SK-N-SH treated with all-trans-retinoic acid at 6 μM for 48 hours (cell line): ENCODE measurements around the gene TMEM170A.

ENCODE experiments used
- ATAC-seq: fragments of 200-7000 bp; cut with Tn5 transposase; 3 replicates; pipeline ENCODE4 v1.9.1; 2020; ENCODE audit warnings: mild to moderate bottlenecking, moderate library complexity
- ARNTL ChIP-seq: fragments of 450-650 bp; formaldehyde crosslinking; IDR thresholded peaks from 2 replicates; pipeline ENCODE4 v1.5.0; 2020; ENCODE audit warnings: low read depth, mild to moderate bottlenecking, moderate library complexity, borderline replicate concordance
- BACH2 ChIP-seq: fragments of 250-450 bp; sonication (Bioruptor Pico); IDR thresholded peaks from 2 replicates; pipeline ENCODE4 v1.9.0; 2021; ENCODE audit warnings: mild to moderate bottlenecking, borderline replicate concordance
- CSDC2 ChIP-seq: fragments of 250-450 bp; sonication (Bioruptor Pico); IDR thresholded peaks from 2 replicates; pipeline ENCODE4 v1.5.0; 2020; ENCODE audit warnings: mild to moderate bottlenecking, moderate library complexity
- ESRRG ChIP-seq: fragments of 250-450 bp; sonication (Bioruptor Pico); IDR thresholded peaks from 2 replicates; pipeline ENCODE4 v1.6.1; 2021; ENCODE audit warnings: mild to moderate bottlenecking
- GLIS3 ChIP-seq: fragments of 250-450 bp; sonication (Bioruptor Pico); IDR thresholded peaks from 2 replicates; pipeline ENCODE4 v1.5.0; 2020; ENCODE audit warnings: mild to moderate bottlenecking, moderate library complexity
- ISL1 ChIP-seq: fragments of 250-450 bp; sonication (Bioruptor Pico); IDR thresholded peaks from 2 replicates; pipeline ENCODE4 v2.1.2; 2022; ENCODE audit warnings: mild to moderate bottlenecking, moderate library complexity
- OSR1 ChIP-seq: fragments of 250-450 bp; sonication (Bioruptor Pico); IDR thresholded peaks from 2 replicates; pipeline ENCODE4 v1.8.0; 2022; ENCODE audit warnings: moderate library complexity, mild to moderate bottlenecking, inconsistent platforms
- PPARA ChIP-seq: fragments of 250-450 bp; sonication (Bioruptor Pico); IDR thresholded peaks from 2 replicates; pipeline ENCODE4 v1.5.0; 2020; ENCODE audit warnings: mild to moderate bottlenecking, borderline replicate concordance
- TOX ChIP-seq: fragments of 250-450 bp; sonication (Bioruptor Pico); IDR thresholded peaks from 2 replicates; pipeline ENCODE4 v1.8.0; 2021; ENCODE audit warnings: mild to moderate bottlenecking, moderate library complexity, borderline replicate concordance
- ZC3H10 ChIP-seq: fragments of 250-450 bp; sonication (Bioruptor Pico); IDR thresholded peaks from 2 replicates; pipeline ENCODE4 v1.5.1; 2021; ENCODE audit warnings: mild to moderate bottlenecking, moderate library complexity
- ZFP3 ChIP-seq: fragments of 250-450 bp; sonication (Bioruptor Pico); IDR thresholded peaks from 2 replicates; pipeline ENCODE4 v1.5.0; 2020; ENCODE audit warnings: mild to moderate bottlenecking, moderate library complexity
- ZNF565 ChIP-seq: fragments of 450-650 bp; formaldehyde crosslinking; conservative IDR thresholded peaks from 2 replicates; pipeline ENCODE4 v1.5.0; 2020; ENCODE audit warnings: low read depth, mild to moderate bottlenecking, moderate library complexity
- ZNF70 ChIP-seq: fragments of 450-650 bp; formaldehyde crosslinking; IDR thresholded peaks from 2 replicates; pipeline ENCODE4 v1.5.0; 2020; ENCODE audit warnings: mild to moderate bottlenecking, moderate library complexity
- ZNF8 ChIP-seq: fragments of 450-650 bp; formaldehyde crosslinking; IDR thresholded peaks from 2 replicates; pipeline ENCODE4 v1.5.0; 2020; ENCODE audit warnings: mild to moderate bottlenecking, moderate library complexity
- TF ChIP-seq, protein P1 (sequence below): fragments of 250-450 bp; sonication (Bioruptor Pico); IDR thresholded peaks from 2 replicates; pipeline ENCODE4 v1.8.0; 2021; ENCODE audit warnings: low read depth, mild to moderate bottlenecking, moderate library complexity, borderline replicate concordance
- TF ChIP-seq, protein P2 (sequence below): fragments of 250-450 bp; sonication (Bioruptor Pico); IDR thresholded peaks from 2 replicates; pipeline ENCODE4 v1.5.0; 2020; ENCODE audit warnings: mild to moderate bottlenecking, moderate library complexity
- TF ChIP-seq, protein P3 (sequence below): fragments of 250-450 bp; sonication (Bioruptor Pico); IDR thresholded peaks from 2 replicates; pipeline ENCODE4 v1.8.0; 2020; ENCODE audit warnings: mild to moderate bottlenecking, moderate library complexity, borderline replicate concordance
- TF ChIP-seq, protein P4 (sequence below): fragments of 250-450 bp; sonication (Bioruptor Pico); IDR thresholded peaks from 2 replicates; pipeline ENCODE4 v1.5.1; 2020; ENCODE audit warnings: low read depth, mild to moderate bottlenecking, moderate library complexity

Gene TMEM170A

DNA sequence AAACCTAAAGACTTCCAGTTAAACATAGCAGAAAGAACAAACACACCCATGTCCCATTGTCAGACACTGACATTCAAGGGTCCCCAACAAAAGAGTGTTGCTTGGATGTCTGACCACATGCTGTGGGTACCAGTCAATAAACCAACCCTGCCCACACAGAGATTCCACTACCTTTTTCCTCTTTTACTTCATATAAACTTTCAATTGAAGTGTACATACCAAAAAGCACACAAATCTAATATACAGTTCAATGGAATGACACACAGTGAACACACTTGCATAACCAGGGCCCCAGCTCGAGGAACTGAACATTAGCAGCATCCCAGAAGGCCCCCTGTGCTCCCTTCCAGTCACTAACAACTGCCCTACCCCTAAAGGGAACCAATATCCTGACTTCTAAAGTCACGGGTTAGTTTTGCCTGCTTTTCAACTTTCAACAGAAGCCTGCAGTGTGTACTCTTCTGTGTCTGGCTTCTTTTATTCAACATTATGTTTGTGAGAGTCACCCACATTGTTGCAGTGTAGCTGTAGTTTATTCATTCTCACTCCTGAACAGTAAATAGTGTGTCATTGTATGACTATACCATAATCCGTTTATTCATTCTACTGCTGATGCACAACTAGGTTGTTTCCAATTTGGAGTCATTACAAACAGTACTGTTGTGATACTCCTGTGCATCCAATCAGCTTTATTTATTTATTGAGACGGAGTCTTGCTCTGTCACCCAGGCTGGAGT is 49.2 kb downstream of the TMEM170A start:
- no peak for ATAC-seq
- TF ChIP-seq ISL1 (CRISPR knock-in tag) (no peak), ZC3H10 (no peak), TOX (no peak), ARNTL (no peak)

DNA sequence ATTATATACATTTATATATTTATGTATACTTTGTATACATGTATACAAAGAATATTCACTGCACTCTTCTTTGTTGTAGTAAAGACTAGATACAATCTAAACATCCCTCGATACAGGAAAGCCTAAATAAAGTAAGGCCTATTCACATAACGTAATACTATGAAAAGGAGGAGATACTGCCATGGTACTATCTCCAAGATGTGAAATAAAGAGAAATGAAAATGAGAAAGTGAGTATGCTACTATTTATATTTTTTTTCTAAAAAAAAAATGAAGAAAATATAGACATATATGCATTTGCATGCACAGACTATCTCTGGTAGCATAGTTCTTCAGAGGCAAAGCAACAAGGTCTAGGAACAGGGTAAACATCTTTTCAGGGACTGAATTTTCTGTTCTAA is 50.5 kb downstream of the TMEM170A start:
- no peak for ATAC-seq
- TF ChIP-seq, protein P1, sequence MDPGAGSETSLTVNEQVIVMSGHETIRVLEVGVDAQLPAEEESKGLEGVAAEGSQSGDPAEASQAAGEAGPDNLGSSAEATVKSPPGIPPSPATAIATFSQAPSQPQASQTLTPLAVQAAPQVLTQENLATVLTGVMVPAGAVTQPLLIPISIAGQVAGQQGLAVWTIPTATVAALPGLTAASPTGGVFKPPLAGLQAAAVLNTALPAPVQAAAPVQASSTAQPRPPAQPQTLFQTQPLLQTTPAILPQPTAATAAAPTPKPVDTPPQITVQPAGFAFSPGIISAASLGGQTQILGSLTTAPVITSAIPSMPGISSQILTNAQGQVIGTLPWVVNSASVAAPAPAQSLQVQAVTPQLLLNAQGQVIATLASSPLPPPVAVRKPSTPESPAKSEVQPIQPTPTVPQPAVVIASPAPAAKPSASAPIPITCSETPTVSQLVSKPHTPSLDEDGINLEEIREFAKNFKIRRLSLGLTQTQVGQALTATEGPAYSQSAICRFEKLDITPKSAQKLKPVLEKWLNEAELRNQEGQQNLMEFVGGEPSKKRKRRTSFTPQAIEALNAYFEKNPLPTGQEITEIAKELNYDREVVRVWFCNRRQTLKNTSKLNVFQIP (CRISPR knock-in tag), result no peak
- TF ChIP-seq ZNF565 (CRISPR knock-in tag) (no peak), GLIS3 (CRISPR knock-in tag) (no peak), ESRRG (CRISPR knock-in tag) (no peak), ZNF8 (CRISPR knock-in tag) (no peak)
- TF ChIP-seq, protein P2, sequence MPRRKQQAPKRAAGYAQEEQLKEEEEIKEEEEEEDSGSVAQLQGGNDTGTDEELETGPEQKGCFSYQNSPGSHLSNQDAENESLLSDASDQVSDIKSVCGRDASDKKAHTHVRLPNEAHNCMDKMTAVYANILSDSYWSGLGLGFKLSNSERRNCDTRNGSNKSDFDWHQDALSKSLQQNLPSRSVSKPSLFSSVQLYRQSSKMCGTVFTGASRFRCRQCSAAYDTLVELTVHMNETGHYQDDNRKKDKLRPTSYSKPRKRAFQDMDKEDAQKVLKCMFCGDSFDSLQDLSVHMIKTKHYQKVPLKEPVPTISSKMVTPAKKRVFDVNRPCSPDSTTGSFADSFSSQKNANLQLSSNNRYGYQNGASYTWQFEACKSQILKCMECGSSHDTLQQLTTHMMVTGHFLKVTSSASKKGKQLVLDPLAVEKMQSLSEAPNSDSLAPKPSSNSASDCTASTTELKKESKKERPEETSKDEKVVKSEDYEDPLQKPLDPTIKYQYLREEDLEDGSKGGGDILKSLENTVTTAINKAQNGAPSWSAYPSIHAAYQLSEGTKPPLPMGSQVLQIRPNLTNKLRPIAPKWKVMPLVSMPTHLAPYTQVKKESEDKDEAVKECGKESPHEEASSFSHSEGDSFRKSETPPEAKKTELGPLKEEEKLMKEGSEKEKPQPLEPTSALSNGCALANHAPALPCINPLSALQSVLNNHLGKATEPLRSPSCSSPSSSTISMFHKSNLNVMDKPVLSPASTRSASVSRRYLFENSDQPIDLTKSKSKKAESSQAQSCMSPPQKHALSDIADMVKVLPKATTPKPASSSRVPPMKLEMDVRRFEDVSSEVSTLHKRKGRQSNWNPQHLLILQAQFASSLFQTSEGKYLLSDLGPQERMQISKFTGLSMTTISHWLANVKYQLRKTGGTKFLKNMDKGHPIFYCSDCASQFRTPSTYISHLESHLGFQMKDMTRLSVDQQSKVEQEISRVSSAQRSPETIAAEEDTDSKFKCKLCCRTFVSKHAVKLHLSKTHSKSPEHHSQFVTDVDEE (CRISPR knock-in tag), result no peak

DNA sequence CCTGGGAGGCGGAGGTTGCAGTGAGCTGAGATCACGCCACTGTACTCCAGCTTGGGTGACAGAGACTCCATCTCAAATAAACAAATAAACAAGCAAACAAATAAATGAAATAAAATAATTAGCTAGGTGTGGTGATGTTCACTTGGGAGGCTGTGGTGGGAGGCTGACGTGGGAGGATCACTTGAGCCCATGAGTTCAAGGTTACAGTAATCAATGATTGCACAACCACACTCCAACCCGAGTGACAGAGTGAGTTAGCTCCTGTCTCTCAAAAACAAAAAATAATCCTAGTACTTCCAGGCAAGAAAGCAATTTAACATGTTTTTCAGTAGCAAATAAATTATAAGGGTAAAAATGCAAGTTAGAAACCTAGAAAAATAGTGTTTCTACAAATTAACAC is 57.5 kb downstream of the TMEM170A start:
- ATAC-seq, result no peak
- TF ChIP-seq ZNF70, result no peak
- no peak for TF ChIP-seq OSR1 (CRISPR knock-in tag)
- no peak for TF ChIP-seq ZFP3 (CRISPR knock-in tag)
- TF ChIP-seq TOX, result no peak
- TF ChIP-seq, protein P2 (CRISPR knock-in tag), result no peak
- no peak for TF ChIP-seq ARNTL

DNA sequence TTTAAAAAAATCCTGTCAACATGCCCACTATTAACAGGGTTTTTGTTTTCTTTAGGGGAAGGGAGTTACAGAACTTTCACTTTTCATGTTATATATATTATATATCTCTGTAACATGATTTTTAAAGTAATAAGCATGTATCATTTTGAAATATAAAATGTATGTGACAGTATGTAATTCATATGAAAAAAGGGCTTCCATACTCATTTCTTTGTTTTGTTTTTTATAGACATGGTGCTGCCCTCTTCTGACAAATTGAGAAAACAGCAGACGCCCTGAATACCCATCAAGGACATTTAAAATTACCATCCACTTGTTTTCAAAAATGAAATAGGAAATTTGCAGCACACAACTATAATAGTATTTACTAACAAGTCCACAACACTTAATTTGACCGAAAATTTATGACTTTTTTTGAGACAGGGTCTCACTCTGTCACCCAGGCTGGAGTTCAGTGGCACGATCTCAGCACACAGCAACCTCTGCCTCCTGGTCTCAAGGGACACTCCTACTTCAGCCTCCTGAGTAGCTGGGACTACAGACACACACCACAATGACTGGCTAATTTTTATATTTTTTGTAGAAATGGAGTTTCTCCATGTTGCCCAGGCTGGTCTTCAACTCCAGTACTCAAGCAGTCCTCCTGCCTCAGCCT is 61.5 kb downstream of the TMEM170A start:
- peak; percentile 77 for ATAC-seq
- TF ChIP-seq ZFP3 (CRISPR knock-in tag) (no peak), GLIS3 (CRISPR knock-in tag) (no peak), ZNF565 (CRISPR knock-in tag) (no peak), OSR1 (CRISPR knock-in tag) (no peak), ZNF8 (CRISPR knock-in tag) (no peak), BACH2 (CRISPR knock-in tag) (no peak), CSDC2 (CRISPR knock-in tag) (no peak), PPARA (CRISPR knock-in tag) (no peak), TOX (no peak), ESRRG (CRISPR knock-in tag) (no peak)
- TF ChIP-seq, protein P1 (CRISPR knock-in tag), result no peak
- TF ChIP-seq, protein P2 (CRISPR knock-in tag), result no peak
- TF ChIP-seq, protein P3, sequence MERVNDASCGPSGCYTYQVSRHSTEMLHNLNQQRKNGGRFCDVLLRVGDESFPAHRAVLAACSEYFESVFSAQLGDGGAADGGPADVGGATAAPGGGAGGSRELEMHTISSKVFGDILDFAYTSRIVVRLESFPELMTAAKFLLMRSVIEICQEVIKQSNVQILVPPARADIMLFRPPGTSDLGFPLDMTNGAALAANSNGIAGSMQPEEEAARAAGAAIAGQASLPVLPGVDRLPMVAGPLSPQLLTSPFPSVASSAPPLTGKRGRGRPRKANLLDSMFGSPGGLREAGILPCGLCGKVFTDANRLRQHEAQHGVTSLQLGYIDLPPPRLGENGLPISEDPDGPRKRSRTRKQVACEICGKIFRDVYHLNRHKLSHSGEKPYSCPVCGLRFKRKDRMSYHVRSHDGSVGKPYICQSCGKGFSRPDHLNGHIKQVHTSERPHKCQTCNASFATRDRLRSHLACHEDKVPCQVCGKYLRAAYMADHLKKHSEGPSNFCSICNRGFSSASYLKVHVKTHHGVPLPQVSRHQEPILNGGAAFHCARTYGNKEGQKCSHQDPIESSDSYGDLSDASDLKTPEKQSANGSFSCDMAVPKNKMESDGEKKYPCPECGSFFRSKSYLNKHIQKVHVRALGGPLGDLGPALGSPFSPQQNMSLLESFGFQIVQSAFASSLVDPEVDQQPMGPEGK (CRISPR knock-in tag), result no peak
- TF ChIP-seq, protein P4, sequence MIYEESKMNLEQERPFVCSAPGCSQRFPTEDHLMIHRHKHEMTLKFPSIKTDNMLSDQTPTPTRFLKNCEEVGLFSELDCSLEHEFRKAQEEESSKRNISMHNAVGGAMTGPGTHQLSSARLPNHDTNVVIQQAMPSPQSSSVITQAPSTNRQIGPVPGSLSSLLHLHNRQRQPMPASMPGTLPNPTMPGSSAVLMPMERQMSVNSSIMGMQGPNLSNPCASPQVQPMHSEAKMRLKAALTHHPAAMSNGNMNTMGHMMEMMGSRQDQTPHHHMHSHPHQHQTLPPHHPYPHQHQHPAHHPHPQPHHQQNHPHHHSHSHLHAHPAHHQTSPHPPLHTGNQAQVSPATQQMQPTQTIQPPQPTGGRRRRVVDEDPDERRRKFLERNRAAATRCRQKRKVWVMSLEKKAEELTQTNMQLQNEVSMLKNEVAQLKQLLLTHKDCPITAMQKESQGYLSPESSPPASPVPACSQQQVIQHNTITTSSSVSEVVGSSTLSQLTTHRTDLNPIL (CRISPR knock-in tag), result no peak
